Activated CD4-positive, alpha-beta memory T cell treated with anti-CD3 and anti-CD28 coated beads for 36 hours (primary cell): ENCODE results near the gene OR8G5. TPM values are rescaled to one million over a fixed set of nuclear protein-coding genes. Genes with fewer than 3 reads are reported as not detected.

ENCODE experiments used
- CTCF ChIA-PET: fragments of 350-600 bp; sonication (Branson Sonifier 250); formaldehyde crosslinking; loops from one replicate; lab custom pipeline; 2021; ENCODE audit warnings: antibody characterized with exemption, inconsistent platforms; lab: Charles Lee
- POLR2A ChIA-PET: fragments of 350-600 bp; sonication (Branson Sonifier 250); formaldehyde crosslinking; loops from one replicate; lab custom pipeline; 2021; ENCODE audit warnings: antibody characterized with exemption; lab: Charles Lee
- DNase-seq: peaks from one replicate; pipeline ENCODE4 v3.0.0-alpha.2; 2020
- H3K27ac Mint-ChIP-seq: one replicate; pipeline ENCODE4 v1.8.0; 2021; ENCODE audit warnings: mixed read lengths
- H3K27me3 Mint-ChIP-seq: one replicate; pipeline ENCODE4 v1.8.0; 2021; ENCODE audit warnings: mixed read lengths
- H3K36me3 Mint-ChIP-seq: one replicate; pipeline ENCODE4 v1.8.0; 2021; ENCODE audit warnings: mixed read lengths
- H3K4me1 Mint-ChIP-seq: one replicate; pipeline ENCODE4 v1.8.0; 2021; ENCODE audit warnings: low read depth, mixed read lengths
- H3K4me3 Mint-ChIP-seq: one replicate; pipeline ENCODE4 v1.8.0; 2021; ENCODE audit warnings: mild to moderate bottlenecking, mixed read lengths
- H3K9me3 Mint-ChIP-seq: one replicate; pipeline ENCODE4 v1.8.0; 2021; ENCODE audit warnings: mixed read lengths
- intact Hi-C: fragments of 100-400 bp; cut with micrococcal nuclease; formaldehyde crosslinking; loops from one replicate; pipeline ENCODE4 v1.15.1; 2023
- total RNA-seq, 2 experiments: library from RNA; stranded (reverse); gene quantifications; one replicate each; pipeline ENCODE4 v1.2.3, GENCODE V29; 2021

The OR8G5 gene
- total RNA-seq, 2 experiments from 2014 or later = not detected

- ChIA-PET POLR2A (no interaction called here), CTCF (no interaction called here)
- H3K36me3 Mint-ChIP-seq = no peaks in the 10 kb centered on the region
- intact Hi-C loops = no loop called here
- H3K27me3 Mint-ChIP-seq = no peaks in the 10 kb centered on the region
- no peak for DNase-seq
- H3K4me1 Mint-ChIP-seq = no peaks in the 10 kb centered on the region
- no peak overlapping the region for H3K4me3 Mint-ChIP-seq
- no peak overlapping the region for H3K27ac Mint-ChIP-seq
- H3K9me3 Mint-ChIP-seq = no peaks in the 10 kb centered on the region
These were observed 41.7 kb downstream of the OR8G5 start for GRCh38 chr11:124297921-124298320.

- H3K9me3 Mint-ChIP-seq = no peaks in the 10 kb centered on the region
- H3K36me3 Mint-ChIP-seq = no peaks in the 10 kb centered on the region
- H3K4me3 Mint-ChIP-seq = no peak overlapping the region
- intact Hi-C loops = no loop called here
- no peaks in the 10 kb centered on the region for H3K4me1 Mint-ChIP-seq
- CTCF ChIA-PET = no interaction called here
- no peak for DNase-seq
- POLR2A ChIA-PET = no interaction called here
- no peaks in the 10 kb centered on the region for H3K27me3 Mint-ChIP-seq
- no peak overlapping the region for H3K27ac Mint-ChIP-seq
These were observed 45.4 kb downstream of the OR8G5 start for GRCh38 chr11:124301548-124301947.

- ChIA-PET CTCF (no interaction called here), POLR2A (no interaction called here)
- Mint-ChIP-seq H3K9me3 (no peaks in the 10 kb centered on the region), H3K4me1 (no peaks in the 10 kb centered on the region), H3K27me3 (no peaks in the 10 kb centered on the region), H3K4me3 (no peak overlapping the region), H3K27ac (no peak overlapping the region), H3K36me3 (no peaks in the 10 kb centered on the region)
- intact Hi-C loops = no loop called here
- DNase-seq = no peak
These were observed 46.4 kb downstream of the OR8G5 start for GRCh38 chr11:124302347-124303125.

GRCh38 chr11:124307093-124307492 lies 50.9 kb downstream of the OR8G5 start:
- H3K9me3 Mint-ChIP-seq = no peaks in the 10 kb centered on the region
- H3K4me3 Mint-ChIP-seq = no peak overlapping the region
- H3K27me3 Mint-ChIP-seq = no peaks in the 10 kb centered on the region
- H3K36me3 Mint-ChIP-seq = no peaks in the 10 kb centered on the region
- intact Hi-C loops = no loop called here
- ChIA-PET CTCF (no interaction called here), POLR2A (no interaction called here)
- H3K4me1 Mint-ChIP-seq = no peaks in the 10 kb centered on the region
- H3K27ac Mint-ChIP-seq = no peak overlapping the region
- DNase-seq = no peak

- H3K4me1 Mint-ChIP-seq = no peaks in the 10 kb centered on the region
- H3K36me3 Mint-ChIP-seq = no peaks in the 10 kb centered on the region
- intact Hi-C loops = no loop called here
- no peak for DNase-seq
- CTCF ChIA-PET = no interaction called here
- H3K27ac Mint-ChIP-seq = no peak overlapping the region
- no peaks in the 10 kb centered on the region for H3K27me3 Mint-ChIP-seq
- POLR2A ChIA-PET = no interaction called here
- no peaks in the 10 kb centered on the region for H3K9me3 Mint-ChIP-seq
- H3K4me3 Mint-ChIP-seq = no peak overlapping the region
These were observed 54.5 kb downstream of the OR8G5 start for GRCh38 chr11:124310721-124311120.

GRCh38 chr11:124311269-124311668 lies 55.1 kb downstream of the OR8G5 start:
- POLR2A ChIA-PET = no interaction called here
- no peak overlapping the region for H3K27ac Mint-ChIP-seq
- H3K27me3 Mint-ChIP-seq = no peaks in the 10 kb centered on the region
- DNase-seq = no peak
- intact Hi-C loops = no loop called here
- no peaks in the 10 kb centered on the region for H3K9me3 Mint-ChIP-seq
- no peaks in the 10 kb centered on the region for H3K4me1 Mint-ChIP-seq
- H3K4me3 Mint-ChIP-seq = no peak overlapping the region
- H3K36me3 Mint-ChIP-seq = no peaks in the 10 kb centered on the region
- CTCF ChIA-PET = no interaction called here

DNA sequence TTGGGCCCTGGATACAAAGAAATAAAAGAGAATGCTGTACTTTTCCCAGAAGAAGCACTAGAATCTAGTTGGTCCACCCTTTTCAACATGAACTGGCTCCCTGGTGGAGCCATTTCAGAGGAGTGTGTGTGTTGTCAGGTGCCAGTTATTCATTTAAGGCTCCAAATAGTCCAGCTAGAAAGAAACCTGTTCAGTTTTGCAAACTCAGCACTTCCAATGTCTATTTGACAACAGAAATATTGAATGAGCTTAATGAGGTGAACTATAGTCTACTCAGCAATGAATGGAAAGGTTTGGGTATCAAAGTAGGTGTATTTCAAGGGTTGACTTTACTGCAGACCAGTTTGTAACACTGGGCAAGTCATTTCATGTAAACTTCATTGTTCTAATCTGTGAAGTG lies 55.5 kb downstream of the OR8G5 start:
- CTCF ChIA-PET = no interaction called here
- intact Hi-C loops = no loop called here
- POLR2A ChIA-PET = no interaction called here
- Mint-ChIP-seq H3K4me1 (no peaks in the 10 kb centered on the region), H3K4me3 (no peak overlapping the region), H3K27me3 (no peaks in the 10 kb centered on the region), H3K27ac (no peak overlapping the region), H3K9me3 (no peaks in the 10 kb centered on the region), H3K36me3 (no peaks in the 10 kb centered on the region)
- DNase-seq = no peak

DNA sequence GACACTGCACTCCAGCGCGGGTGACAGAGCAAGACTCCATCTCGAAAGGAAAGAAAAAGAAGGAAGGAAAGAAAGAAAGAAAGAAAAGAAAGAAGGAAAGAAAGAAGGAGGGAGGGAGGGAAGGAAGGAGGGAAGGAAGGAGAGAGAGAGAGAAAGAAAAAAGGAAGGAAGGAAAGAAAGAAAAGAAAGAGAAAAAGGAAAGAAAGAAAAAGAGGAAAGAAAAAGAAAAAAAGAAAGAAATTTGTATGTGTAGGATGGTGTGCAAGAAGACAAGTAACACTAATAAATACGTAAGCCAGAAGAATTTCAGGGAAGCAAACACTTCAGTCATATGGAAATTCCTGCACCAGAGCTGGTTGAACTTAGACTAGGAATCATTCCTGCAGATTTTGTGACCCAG lies 57.0 kb downstream of the OR8G5 start:
- ChIA-PET CTCF (no interaction called here), POLR2A (no interaction called here)
- no peaks in the 10 kb centered on the region for H3K9me3 Mint-ChIP-seq
- no peaks in the 10 kb centered on the region for H3K27me3 Mint-ChIP-seq
- no peaks in the 10 kb centered on the region for H3K36me3 Mint-ChIP-seq
- no peaks in the 10 kb centered on the region for H3K4me1 Mint-ChIP-seq
- intact Hi-C loops = no loop called here
- H3K4me3 Mint-ChIP-seq = no peak overlapping the region
- no peak for DNase-seq
- no peak overlapping the region for H3K27ac Mint-ChIP-seq

DNA sequence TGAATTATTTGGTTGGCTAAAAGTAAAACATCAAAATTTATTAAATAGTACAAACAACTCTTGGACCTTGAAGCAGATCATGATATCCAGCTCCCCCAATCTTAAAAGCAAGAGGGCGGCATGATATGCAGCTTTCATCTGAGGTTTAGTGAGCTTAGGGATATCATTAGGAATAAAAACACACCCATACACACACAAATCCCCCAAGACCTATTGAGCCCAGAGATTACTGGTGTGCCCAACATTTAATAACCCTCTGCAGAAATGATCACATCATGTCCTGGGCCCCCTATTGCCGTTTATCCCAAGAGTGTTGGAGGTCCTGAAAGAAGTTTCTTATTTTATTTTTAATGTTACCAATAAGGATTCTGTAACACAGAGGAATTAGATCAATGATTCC lies 57.7 kb downstream of the OR8G5 start, which contains the start of gene OR8D1:
OR8D1 (minus strand) TSS at position 101 of the 400 bp plus-strand sequence. CDS start 3,183 bp downstream, outside the sequence.
- intact Hi-C loops = no loop called here
- Mint-ChIP-seq H3K4me3 (no peak within 1 kb of the TSS), H3K36me3 (no peaks in the 10 kb centered on the region), H3K9me3 (no peaks in the 10 kb centered on the region), H3K4me1 (no peaks in the 10 kb centered on the region), H3K27ac (no peak within 1 kb of the TSS), H3K27me3 (no peaks in the 10 kb centered on the region)
- CTCF ChIA-PET = no interaction called here
- no peak for DNase-seq
- POLR2A ChIA-PET = no interaction called here

- Mint-ChIP-seq H3K27me3 (no peaks in the 10 kb centered on the region), H3K4me3 (no peak overlapping the region), H3K27ac (no peak overlapping the region), H3K9me3 (no peaks in the 10 kb centered on the region), H3K4me1 (no peaks in the 10 kb centered on the region), H3K36me3 (no peaks in the 10 kb centered on the region)
- DNase-seq = no peak
- ChIA-PET POLR2A (no interaction called here), CTCF (no interaction called here)
- intact Hi-C loops = no loop called here
These were observed 58.9 kb downstream of the OR8G5 start for GRCh38 chr11:124315052-124315451.

Other genes starting within 250 kb of the OR8G5 start
- gene OR10G4, start 243.4 kb upstream of the OR8G5 start, total RNA-seq = not detected
- gene OR10G9, start 233.4 kb upstream of the OR8G5 start, total RNA-seq = not detected
- not detected for gene OR10G8, start 229.6 kb upstream of the OR8G5 start, total RNA-seq
- not detected for gene OR10G7, start 215.1 kb upstream of the OR8G5 start, total RNA-seq
- gene VWA5A, start 140.9 kb upstream of the OR8G5 start, total RNA-seq = 1 to 10 TPM; 6.9 to 7.5 TPM
- not detected for gene OR10D3, start 73.0 kb upstream of the OR8G5 start, total RNA-seq
- gene OR8G1, start 15.3 kb upstream of the OR8G5 start, total RNA-seq = not detected
- not detected for gene OR8D1, start 57.6 kb downstream of the OR8G5 start, total RNA-seq
- not detected for gene OR8D2, start 63.8 kb downstream of the OR8G5 start, total RNA-seq
- gene OR8B2, start 128.1 kb downstream of the OR8G5 start, total RNA-seq = not detected
- not detected for gene OR8B3, start 142.6 kb downstream of the OR8G5 start, total RNA-seq
- not detected for gene OR8B4, start 168.5 kb downstream of the OR8G5 start, total RNA-seq
- not detected for gene OR8B8, start 189.3 kb downstream of the OR8G5 start, total RNA-seq